ENCODE results near the gene TGFBR1.

TGFBR1 gene

DNA sequence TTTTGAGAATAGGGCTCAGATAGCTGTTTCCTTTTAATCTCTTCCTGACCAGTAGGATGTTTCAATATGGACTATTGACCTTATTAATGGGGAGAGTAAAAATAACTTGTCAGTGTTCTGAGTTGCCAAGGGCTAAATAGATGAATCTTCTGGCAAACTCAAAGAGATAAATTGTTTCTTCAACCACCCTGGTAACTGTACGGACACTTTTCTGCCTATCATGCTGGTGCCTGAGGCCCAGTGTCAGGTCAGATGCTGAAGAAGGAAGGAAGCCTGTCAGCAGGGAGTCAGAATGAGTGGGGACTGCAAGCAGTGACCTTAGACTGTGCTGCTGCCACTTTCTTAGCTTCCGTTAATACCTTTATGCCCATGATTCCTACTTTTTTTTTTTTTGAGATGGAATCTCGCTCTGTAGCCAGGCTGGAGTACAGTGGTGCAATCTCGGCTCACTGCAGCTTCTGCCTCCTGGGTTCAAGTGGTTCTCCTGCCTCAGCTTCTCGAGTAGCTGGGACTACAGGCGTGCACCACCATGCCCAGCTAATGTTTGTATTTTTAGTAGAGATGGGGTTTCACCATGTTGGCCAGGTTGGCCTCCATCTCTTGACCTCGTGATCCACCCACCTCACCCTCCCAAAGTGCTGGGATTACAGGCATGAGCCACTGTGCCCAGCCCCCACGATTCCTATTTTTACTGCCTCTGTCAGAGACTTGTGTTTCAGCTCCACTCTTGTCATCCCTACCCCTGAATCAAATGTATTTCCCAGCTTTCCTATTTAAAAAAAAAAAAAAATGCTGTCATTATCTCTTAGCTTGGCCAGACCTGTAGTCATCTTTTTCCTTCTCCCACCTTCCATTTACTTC is 33.7 kb downstream of the TGFBR1 start:
- no peak for DNase-seq

DNA sequence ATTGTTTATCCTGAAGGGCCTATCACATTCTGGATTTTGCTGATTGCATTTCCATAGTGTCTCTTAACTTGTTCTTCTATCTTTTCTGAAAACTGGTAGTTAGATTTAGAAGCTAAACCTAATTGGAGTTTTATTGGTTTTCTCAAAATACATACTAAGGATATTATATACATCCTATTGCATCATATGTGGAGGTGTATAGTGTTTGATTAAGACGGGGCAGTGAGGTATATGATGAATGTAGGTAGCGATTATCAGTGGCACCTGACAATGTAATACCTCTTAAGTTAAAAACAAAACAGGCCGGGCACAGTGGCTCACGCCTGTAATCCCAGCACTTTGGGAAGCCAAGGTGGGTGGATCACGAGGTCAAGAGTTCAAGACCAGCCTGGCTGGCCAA is 35.0 kb downstream of the TGFBR1 start:
- no peak for DNase-seq

DNA sequence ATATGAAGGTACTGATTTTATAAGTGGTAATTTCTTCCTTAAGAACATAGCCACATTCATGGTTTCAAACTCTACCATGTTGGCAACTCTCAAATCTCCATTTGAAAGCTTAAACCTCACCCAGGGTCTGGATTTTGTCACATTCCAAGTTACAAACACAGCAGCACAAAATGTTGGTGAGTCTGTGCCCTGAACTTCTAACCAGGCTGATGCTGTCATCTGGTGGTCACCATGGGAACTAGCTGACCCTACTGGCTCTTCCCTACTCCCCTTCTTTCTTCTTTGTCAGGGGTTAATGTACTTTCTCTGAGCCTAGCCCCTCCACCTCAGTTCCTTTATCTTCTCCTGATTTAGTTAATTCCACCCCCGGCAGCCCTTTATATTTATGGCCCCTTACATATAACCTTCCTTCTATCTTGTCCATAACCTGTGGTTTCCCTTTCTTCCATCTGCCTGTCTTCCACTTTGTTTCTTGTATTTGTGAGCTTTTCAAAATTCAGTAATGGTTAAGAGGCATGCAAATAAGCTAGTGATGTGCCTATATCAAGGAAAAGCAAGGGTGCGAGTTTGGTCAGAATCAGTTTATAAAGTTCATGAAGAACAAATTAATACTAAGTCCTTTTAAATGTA is 35.9 kb downstream of the TGFBR1 start:
- DNase-seq, result peak; percentile 25

DNA sequence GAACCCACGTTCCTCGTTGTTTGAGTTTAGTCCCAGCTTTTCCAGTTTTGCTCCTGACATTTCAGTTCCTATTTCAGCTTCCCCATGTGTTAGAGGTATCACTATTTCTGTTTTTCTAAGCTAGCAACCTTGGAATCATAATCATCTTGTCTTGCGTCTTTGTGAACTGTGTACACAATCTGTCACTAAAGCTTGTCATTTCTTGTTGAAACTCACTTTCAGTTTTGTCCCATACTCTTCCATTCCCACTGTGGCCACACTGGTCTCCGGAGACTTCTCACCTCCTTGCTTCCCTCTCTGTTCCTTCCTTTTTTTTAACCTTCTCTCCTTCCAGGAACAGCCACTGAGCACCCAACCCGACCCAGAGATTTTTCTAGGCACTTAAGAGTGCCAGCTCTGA is 36.9 kb downstream of the TGFBR1 start:
- no peak for DNase-seq

DNA sequence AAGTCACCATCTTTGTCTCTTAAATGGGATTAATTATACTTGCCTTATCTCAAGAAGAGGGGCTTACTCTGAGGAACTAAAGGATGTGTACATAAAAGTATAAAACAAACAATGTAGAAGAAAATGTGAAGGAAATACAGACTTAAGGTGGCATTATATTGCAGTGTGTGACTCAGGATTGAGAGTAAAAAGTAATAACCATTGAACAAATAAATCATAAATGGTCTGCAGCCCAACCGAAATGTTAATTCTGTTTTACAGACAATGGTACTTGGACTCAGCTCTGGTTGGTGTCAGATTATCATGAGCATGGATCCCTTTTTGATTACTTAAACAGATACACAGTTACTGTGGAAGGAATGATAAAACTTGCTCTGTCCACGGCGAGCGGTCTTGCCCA is 37.4 kb downstream of the TGFBR1 start:
- no peak for DNase-seq

DNA sequence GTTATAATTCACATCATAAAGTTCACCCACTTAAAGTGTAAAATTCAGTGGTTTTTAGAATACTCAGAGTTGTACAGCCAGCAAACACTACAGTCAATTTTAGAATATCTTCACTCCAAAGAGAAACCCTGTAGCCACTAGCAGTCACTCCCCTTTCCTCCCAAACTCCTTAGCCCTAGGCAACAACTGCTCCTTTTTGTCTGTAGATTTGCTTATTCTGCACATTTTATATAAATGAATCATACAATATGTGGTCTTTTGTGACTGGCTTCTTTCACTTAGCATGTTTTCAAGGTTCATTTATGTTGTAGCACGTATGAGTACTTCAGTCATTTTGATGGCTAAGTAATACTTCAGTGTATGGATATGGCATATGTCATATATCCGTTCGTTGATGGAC is 38.7 kb downstream of the TGFBR1 start:
- DNase-seq, result no peak

DNA sequence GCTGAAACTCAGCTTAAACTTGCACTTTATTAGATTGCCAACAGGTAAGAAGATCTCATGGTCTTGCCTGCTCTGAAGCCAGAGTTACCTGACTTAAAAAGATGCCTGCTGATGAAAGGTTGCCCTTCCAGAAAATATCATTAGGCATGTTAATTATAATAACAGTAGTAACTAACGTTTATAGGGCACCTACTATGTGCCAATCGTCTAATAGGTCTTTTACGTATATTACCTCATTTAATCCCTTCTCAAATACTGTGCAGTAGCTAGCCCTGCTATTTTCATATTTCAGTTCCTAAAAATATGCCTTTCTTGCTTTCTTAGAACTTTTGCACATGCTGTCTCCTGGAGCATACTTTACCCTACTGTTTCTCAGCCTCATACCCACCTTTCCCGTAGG is 40.1 kb downstream of the TGFBR1 start:
- no peak for DNase-seq

DNA sequence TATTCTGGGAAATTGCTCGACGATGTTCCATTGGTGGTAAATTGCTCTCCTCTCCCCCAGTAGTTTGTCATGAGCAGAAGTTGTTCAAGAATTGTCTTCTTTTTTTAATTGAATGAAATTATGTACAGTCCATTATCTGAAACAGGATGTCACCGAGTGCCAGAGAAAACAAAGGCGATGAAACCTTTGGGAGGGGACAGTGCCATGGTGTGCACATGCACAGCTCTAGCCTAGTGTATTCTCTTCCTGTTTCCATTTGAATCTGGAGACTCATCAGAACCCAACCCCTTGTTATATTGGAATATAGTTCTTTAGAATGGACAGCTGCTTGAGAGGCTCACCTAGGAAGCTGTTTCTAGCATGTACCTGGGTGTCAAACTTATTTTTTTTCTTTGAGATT is 41.7 kb downstream of the TGFBR1 start:
- DNase-seq, result no peak

DNA sequence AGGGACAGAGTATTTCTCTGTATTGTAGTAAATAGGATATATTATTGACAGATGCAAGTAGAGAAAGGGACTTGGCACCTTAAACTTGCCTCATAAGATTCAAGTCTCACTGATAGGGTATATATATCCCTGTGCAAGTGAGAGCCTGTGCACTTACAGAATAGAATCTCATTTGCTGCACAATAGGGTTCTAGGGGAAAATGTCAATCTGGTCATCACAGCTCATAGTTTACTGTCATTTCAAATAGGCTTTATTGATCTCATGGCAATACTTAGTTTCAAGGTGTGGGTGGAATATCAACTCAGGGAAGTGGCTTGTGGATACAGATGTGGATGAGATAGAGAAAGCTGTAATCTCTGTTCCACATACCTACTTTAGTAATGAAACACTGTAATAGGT is 42.3 kb downstream of the TGFBR1 start:
- no peak for DNase-seq

DNA sequence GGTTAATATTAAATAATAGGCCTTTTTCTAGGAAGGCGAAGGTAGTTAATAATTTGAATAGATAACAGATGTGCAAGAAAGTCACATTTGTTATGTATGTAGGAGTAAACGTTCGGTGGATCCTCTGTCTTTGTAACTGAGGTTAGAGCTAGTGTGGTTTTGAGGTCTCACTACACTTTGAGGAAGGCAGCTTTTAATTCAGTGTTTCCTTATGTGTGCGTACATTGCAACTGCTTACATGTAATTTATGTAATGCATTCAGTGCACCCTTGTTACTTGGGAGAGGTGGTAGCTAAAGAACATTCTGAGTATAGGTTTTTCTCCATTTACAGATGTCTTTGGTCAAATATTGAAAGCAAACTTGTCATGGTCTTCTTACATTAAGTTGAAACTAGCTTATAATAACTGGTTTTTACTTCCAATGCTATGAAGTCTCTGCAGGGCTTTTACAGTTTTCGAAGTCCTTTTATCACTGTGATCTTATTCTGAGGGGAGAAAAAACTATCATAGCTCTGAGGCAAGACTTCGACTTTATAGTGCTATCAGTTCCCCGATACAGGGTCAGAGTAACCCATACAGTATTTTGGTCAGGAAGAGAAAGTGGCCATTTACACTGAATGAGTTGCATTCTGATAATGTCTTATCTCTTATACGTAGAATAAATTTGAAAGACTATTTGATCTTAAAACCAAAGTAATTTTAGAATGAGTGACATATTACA is 45.7 kb downstream of the TGFBR1 start:
- no peak for DNase-seq

DNA sequence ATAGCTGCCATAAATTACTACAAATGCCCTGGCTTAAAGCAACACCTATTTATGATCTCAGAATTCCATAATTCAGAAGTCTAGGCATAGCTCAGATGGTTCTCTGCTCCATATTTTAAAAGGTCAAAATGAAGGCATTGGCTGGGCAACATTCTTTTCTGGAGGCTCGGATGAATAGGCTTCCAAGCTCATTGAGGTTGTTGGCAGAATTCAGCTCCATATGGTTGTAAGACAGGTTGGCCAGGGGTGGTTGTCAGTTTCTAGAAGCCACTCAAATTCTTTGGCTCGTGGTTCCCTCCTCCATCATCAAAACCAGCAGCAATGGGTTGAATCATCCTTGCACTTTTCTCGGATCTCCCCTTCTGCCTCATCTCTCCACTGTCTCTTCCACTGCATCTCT is 49.4 kb downstream of the TGFBR1 start:
- no peak for DNase-seq

DNA sequence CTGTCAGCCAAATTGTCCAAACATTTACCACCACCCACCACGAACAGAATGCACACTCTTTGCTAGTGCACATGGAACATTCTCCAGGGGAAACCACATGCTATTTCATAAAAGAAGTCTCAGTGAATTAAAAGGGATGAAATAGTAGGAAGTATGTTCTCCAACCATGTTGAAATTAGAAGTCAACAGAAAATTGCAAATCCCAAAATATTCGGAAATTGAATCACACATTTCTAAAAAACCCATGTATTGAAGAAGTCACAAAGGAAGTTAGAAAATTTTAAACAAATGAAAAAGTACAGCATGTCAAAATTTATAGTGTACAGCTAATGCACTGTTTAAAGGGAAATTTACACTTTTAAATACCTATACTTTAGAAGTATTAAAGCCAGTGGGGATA is 50.8 kb downstream of the TGFBR1 start:
- no peak for DNase-seq

DNA sequence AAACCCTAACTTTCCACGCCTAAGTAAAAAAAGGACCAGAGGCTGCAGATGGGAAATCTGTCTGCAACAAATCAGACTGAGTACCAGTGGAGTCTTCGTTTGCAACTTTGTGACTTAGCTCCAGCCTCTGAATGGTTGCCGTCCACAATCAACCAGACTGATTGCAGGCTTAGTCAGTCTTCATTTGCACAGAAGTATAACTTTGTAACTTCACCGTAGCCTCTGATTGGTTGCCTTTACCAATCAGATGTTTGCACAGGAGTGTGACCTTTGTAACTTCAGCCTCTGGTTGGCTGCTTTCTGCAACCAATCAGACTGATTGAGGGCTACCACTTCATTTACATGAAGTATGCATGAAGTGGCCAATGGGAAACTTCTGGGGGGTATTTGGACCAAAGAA is 53.7 kb downstream of the TGFBR1 start:
- no peak for DNase-seq

DNA sequence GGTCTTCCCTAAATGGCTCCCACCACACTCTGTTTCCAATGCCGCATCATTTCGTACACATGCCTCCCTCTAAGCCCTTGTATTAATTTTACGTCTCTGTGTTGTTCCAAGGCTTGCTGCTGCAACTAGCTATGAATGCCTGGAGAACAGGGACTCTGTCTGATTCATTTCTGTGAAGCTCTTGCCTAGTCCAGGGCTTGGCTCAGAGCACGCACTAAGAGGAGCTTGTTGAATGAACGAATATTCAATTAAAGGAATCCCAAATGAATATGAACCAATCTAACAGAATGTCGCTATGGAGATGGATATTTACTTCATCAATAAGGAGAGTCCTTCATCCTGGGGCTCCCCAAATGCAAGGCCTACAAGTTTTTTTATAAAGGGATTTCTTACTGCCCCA is 55.3 kb downstream of the TGFBR1 start:
- DNase-seq, result no peak

DNA sequence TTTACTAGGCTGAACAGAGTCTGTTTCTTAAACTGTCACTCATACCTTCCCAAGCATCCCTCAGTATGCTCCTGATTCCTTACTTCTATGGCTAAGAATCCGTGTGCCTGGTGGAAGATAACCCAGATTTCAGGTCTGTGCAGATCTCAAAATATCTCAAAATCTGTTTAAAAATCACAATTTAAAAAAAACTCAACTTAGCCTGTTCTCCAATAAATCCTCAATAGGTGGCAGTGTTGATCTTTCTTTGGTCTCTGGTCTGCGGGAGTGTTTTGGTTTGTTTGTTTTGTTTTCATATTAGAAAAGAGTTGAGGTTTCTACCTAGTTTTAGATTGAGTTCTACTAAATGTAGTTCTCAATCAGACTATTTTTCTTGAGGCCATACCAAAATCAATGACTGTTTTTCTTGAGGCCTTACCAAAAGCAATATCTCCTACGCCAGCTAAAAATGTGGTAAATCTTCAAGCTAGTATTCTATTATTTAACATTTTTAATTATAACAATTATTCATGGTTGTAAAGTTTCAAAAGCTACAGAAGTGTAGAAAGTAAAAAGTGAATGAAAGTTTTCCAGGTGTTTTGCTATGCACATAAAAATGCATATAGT is 57.9 kb downstream of the TGFBR1 start:
- peak; percentile 46 for DNase-seq

DNA sequence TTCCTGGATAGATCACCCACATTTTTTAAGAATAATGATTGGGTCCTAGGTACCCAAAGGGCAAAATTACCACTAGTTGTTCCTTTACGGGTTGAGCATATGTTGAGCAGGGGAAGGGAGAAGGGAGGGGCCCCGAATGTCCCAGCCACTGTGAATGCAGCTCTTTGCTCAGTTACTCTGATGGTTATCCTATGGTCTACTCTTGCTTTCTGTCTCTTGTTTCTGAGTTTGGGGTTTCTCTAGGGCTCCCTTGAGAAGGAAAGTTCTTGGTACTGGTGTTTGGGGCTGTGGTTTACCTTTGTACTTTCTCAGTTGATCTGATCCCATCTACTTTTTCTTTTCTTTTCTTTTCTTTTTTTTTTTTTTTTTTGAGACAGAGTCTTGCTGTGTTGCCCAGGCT is 61.2 kb downstream of the TGFBR1 start:
- no peak for DNase-seq

DNA sequence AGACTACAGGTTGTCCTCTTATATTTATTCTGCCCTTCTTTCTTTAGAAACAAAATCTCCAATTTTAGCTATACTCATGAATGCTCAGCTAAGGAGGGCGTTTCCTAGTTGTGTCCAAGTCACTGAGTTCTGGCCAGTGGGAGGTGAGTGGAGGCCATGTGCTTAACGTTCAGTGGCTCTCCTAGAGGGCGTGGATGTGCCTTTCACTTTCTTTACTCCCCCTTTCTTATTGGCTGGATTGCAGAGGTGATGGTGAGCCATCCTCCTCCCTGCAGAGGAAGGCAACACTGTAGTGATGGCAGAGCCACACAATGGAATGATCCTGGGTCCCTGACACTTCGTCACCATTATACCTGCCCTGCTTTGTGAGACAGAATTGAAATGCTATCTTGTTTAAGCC is 62.2 kb downstream of the TGFBR1 start:
- no peak for DNase-seq

DNA sequence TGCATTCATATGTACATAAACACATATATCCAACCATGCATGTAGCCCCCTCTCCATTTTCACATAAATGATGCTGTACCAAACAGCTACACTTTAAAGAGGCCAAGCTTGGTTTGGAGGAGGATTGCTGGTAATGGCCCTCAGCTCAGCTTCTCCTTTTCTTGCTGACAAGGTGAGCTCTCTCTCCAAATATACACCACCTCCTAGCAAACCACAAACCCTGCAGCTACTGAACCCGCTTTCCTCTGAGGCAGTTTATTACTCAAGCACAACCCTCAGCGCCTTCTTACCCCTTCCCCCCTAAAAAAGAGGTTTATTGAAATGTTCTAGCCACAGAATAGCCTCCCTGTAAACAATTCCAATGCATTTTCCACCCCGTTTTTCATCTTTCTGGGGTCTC is 62.8 kb downstream of the TGFBR1 start:
- DNase-seq, result no peak

DNA sequence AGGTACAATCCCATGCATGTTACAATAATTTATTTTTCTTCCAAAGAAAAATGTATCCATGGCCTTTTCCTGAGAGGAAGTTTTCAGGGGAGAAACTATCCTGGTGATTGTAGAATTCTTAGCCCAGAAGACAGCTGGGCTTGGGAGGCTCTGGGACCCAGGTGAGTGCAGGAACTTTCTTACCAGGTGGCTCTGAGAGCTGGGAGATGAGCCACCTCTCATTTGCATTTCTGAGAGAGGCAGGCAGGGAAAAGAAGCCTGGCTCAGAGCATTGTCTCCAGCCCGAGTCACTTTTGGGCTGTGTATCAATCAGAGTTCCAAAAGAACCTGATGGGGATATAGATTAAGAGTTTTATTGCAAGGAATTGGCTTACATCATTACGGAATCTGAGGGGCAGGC is 64.2 kb downstream of the TGFBR1 start:
- no peak for DNase-seq

DNA sequence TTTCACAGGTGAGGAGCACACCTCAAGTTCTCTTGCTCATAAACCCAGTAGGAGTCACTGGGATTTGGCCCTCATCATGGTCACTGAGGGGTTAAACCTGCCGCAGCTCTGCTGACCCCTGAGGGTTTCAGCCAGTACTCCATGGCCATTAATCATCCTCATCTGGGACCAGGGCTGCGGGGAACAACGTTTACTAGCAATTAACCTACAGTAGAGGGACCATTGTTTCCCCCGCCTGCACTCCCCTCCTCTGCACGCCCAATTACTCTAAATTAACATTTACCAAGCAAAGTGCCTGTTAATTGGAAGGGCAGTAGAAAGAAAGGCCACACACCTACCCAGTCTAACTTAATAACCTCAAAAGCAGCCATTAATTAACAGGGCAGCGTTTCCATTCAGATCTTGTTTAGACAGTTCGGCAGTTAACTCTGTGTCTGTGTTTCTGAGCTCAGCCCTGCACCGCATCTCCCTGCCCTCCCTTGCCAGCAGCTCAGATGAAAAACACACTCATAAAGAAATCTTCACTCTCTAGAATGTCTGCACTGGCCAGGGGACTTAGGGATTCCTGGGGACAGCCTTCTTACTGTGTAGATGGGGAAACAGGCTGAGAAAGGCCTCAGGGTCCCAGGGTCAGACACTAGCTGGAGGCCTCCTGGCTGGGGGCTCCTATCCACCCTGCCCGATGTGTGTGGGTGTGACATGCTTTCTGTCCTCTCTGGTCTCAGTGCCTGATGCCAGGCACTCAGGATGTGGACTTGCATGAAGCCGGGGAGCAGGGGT is 65.3 kb downstream of the TGFBR1 start:
- DNase-seq, result peak; percentile 12

DNA sequence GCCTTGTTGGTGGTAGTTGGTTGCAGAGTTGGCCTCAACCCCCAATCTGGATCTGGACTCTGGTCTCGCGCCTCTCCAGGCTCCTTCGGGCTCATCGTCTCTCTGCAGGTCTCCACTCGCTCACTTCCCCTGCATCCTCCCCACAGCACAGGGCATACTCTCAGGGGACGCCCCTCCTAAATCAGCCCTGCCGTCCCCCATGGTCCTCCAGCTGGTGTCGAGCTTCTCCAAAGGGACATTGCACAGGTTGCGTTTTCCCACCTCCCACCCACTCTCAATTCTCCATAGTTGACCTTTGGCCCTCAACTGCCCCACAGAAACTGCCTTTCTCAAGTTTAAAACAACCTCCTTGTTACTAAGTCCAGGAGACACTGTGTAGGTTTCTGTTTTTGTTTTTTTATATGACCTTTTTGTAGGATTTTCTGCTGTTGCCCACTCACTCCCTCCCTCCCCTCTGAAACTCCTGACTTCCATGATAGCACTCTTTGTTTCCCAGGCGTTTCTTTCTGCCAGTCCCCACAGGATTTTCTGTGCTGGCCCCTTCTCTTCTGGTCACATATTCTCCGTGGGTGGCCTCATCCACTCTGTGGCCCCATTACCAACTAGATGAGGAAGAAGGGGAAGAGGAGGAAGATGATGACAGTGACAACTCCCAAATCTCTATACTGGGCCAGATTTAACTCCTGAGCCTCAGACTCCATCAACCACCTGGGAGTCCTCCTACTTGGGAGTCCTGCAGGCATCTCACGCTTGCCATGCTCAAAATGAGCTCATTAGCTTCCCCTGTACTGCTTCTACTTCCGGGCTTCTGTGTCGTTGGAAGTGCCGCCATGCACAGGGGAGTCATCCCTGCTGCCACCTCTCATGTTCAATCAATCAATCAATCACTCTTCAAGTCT is 66.6 kb downstream of the TGFBR1 start:
- DNase-seq, result no peak
